Measurements from ENCODE around the gene NPIPB6.
"Not testable (repeated sequence)": the region's sequence is repeated elsewhere in the genome, so short reads cannot be mapped to it uniquely, and the experiment has no call there.

Gene NPIPB6

GRCh38 chr16:28336940-28337710, 26.2 kb downstream of the NPIPB6 start:
- H3K4me1 ChIP-seq (ENCODE audit: control insufficient read depth, insufficient read depth, low read length); H3K36me3 ChIP-seq (ENCODE audit: control insufficient read depth, insufficient read depth, low read length); H3K9ac ChIP-seq (ENCODE audit: low read length); H3K27me3 ChIP-seq (ENCODE audit: control insufficient read depth, insufficient read depth, low read length); H3K4me3 ChIP-seq (ENCODE audit: low read length); H3K27ac ChIP-seq (ENCODE audit: low read depth, low read length): not testable (repeated sequence)

GRCh38 chr16:28335678-28336077, 27.6 kb downstream of the NPIPB6 start:
- not testable (repeated sequence) for H3K27me3 ChIP-seq (ENCODE audit: control insufficient read depth, insufficient read depth, low read length); H3K36me3 ChIP-seq (ENCODE audit: control insufficient read depth, insufficient read depth, low read length); H3K27ac ChIP-seq (ENCODE audit: low read depth, low read length); H3K4me1 ChIP-seq (ENCODE audit: control insufficient read depth, insufficient read depth, low read length); H3K4me3 ChIP-seq (ENCODE audit: low read length); H3K9ac ChIP-seq (ENCODE audit: low read length)

- not testable (repeated sequence) for H3K4me1 ChIP-seq (ENCODE audit: control insufficient read depth, insufficient read depth, low read length); H3K27ac ChIP-seq (ENCODE audit: low read depth, low read length); H3K9ac ChIP-seq (ENCODE audit: low read length); H3K36me3 ChIP-seq (ENCODE audit: control insufficient read depth, insufficient read depth, low read length); H3K4me3 ChIP-seq (ENCODE audit: low read length); H3K27me3 ChIP-seq (ENCODE audit: control insufficient read depth, insufficient read depth, low read length)
Measured at GRCh38 chr16:28332632-28333031, 30.7 kb downstream of the NPIPB6 start.

GRCh38 chr16:28330981-28331380, 32.3 kb downstream of the NPIPB6 start:
- not testable (repeated sequence) for H3K27me3 ChIP-seq (ENCODE audit: control insufficient read depth, insufficient read depth, low read length); H3K36me3 ChIP-seq (ENCODE audit: control insufficient read depth, insufficient read depth, low read length); H3K27ac ChIP-seq (ENCODE audit: low read depth, low read length); H3K4me3 ChIP-seq (ENCODE audit: low read length); H3K9ac ChIP-seq (ENCODE audit: low read length); H3K4me1 ChIP-seq (ENCODE audit: control insufficient read depth, insufficient read depth, low read length)

GRCh38 chr16:28330232-28330631, 33.1 kb downstream of the NPIPB6 start:
- not testable (repeated sequence) for H3K27me3 ChIP-seq (ENCODE audit: control insufficient read depth, insufficient read depth, low read length); H3K36me3 ChIP-seq (ENCODE audit: control insufficient read depth, insufficient read depth, low read length); H3K27ac ChIP-seq (ENCODE audit: low read depth, low read length); H3K4me3 ChIP-seq (ENCODE audit: low read length); H3K4me1 ChIP-seq (ENCODE audit: control insufficient read depth, insufficient read depth, low read length); H3K9ac ChIP-seq (ENCODE audit: low read length)

GRCh38 chr16:28326881-28327610, 36.3 kb downstream of the NPIPB6 start:
- H3K9ac ChIP-seq (ENCODE audit: low read length): no peak overlapping the region
- H3K27me3 ChIP-seq (ENCODE audit: control insufficient read depth, insufficient read depth, low read length): no peaks in the 10 kb centered on the region
- H3K4me1 ChIP-seq (ENCODE audit: control insufficient read depth, insufficient read depth, low read length): no peaks in the 10 kb centered on the region
- H3K27ac ChIP-seq (ENCODE audit: low read depth, low read length): no peak overlapping the region
- H3K36me3 ChIP-seq (ENCODE audit: control insufficient read depth, insufficient read depth, low read length): no peaks in the 10 kb centered on the region
- no peak overlapping the region for H3K4me3 ChIP-seq (ENCODE audit: low read length)

GRCh38 chr16:28324887-28325279, 38.4 kb downstream of the NPIPB6 start:
- no peak overlapping the region for H3K27ac ChIP-seq (ENCODE audit: low read depth, low read length)
- H3K4me3 ChIP-seq (ENCODE audit: low read length): no peak overlapping the region
- H3K27me3 ChIP-seq (ENCODE audit: control insufficient read depth, insufficient read depth, low read length): no peaks in the 10 kb centered on the region
- H3K36me3 ChIP-seq (ENCODE audit: control insufficient read depth, insufficient read depth, low read length): no peaks in the 10 kb centered on the region
- no peak overlapping the region for H3K9ac ChIP-seq (ENCODE audit: low read length)
- H3K4me1 ChIP-seq (ENCODE audit: control insufficient read depth, insufficient read depth, low read length): no peaks in the 10 kb centered on the region

GRCh38 chr16:28324235-28324886, 38.9 kb downstream of the NPIPB6 start:
- Histone ChIP-seq H3K4me3 (ENCODE audit: low read length) (no peak overlapping the region), H3K9ac (ENCODE audit: low read length) (no peak overlapping the region), H3K36me3 (ENCODE audit: control insufficient read depth, insufficient read depth, low read length) (no peaks in the 10 kb centered on the region), H3K4me1 (ENCODE audit: control insufficient read depth, insufficient read depth, low read length) (no peaks in the 10 kb centered on the region), H3K27ac (ENCODE audit: low read depth, low read length) (no peak overlapping the region), H3K27me3 (ENCODE audit: control insufficient read depth, insufficient read depth, low read length) (no peaks in the 10 kb centered on the region)

- no peaks in the 10 kb centered on the region for H3K27me3 ChIP-seq (ENCODE audit: control insufficient read depth, insufficient read depth, low read length)
- no peak overlapping the region for H3K27ac ChIP-seq (ENCODE audit: low read depth, low read length)
- H3K4me1 ChIP-seq (ENCODE audit: control insufficient read depth, insufficient read depth, low read length): no peaks in the 10 kb centered on the region
- no peak overlapping the region for H3K4me3 ChIP-seq (ENCODE audit: low read length)
- no peak overlapping the region for H3K9ac ChIP-seq (ENCODE audit: low read length)
- no peaks in the 10 kb centered on the region for H3K36me3 ChIP-seq (ENCODE audit: control insufficient read depth, insufficient read depth, low read length)
Measured at GRCh38 chr16:28321700-28322411, 41.5 kb downstream of the NPIPB6 start.

GRCh38 chr16:28320741-28321140, 42.6 kb downstream of the NPIPB6 start:
- Histone ChIP-seq H3K9ac (ENCODE audit: low read length) (no peak overlapping the region), H3K36me3 (ENCODE audit: control insufficient read depth, insufficient read depth, low read length) (no peaks in the 10 kb centered on the region), H3K4me3 (ENCODE audit: low read length) (no peak overlapping the region), H3K4me1 (ENCODE audit: control insufficient read depth, insufficient read depth, low read length) (no peaks in the 10 kb centered on the region), H3K27ac (ENCODE audit: low read depth, low read length) (no peak overlapping the region), H3K27me3 (ENCODE audit: control insufficient read depth, insufficient read depth, low read length) (no peaks in the 10 kb centered on the region)

- no peaks in the 10 kb centered on the region for H3K36me3 ChIP-seq (ENCODE audit: control insufficient read depth, insufficient read depth, low read length)
- no peak overlapping the region for H3K4me3 ChIP-seq (ENCODE audit: low read length)
- no peak overlapping the region for H3K27ac ChIP-seq (ENCODE audit: low read depth, low read length)
- no peak overlapping the region for H3K9ac ChIP-seq (ENCODE audit: low read length)
- H3K27me3 ChIP-seq (ENCODE audit: control insufficient read depth, insufficient read depth, low read length): no peaks in the 10 kb centered on the region
- H3K4me1 ChIP-seq (ENCODE audit: control insufficient read depth, insufficient read depth, low read length): no peaks in the 10 kb centered on the region
Measured at GRCh38 chr16:28320023-28320561, 43.2 kb downstream of the NPIPB6 start.

- Histone ChIP-seq H3K4me3 (ENCODE audit: low read length) (no peak overlapping the region), H3K4me1 (ENCODE audit: control insufficient read depth, insufficient read depth, low read length) (no peaks in the 10 kb centered on the region), H3K36me3 (ENCODE audit: control insufficient read depth, insufficient read depth, low read length) (no peaks in the 10 kb centered on the region), H3K9ac (ENCODE audit: low read length) (no peak overlapping the region), H3K27ac (ENCODE audit: low read depth, low read length) (no peak overlapping the region), H3K27me3 (ENCODE audit: control insufficient read depth, insufficient read depth, low read length) (no peaks in the 10 kb centered on the region)
Measured at GRCh38 chr16:28319476-28320022, 43.8 kb downstream of the NPIPB6 start.
